Measurements from ENCODE around the gene CUTA. TPM values are rescaled to one million over a fixed set of nuclear protein-coding genes. Genes with fewer than 3 reads are reported as not detected.

Gene CUTA
- polyA plus RNA-seq, 1 of the 3 experiments (the other 2 are of a cell fraction), result 444 TPM

DNA sequence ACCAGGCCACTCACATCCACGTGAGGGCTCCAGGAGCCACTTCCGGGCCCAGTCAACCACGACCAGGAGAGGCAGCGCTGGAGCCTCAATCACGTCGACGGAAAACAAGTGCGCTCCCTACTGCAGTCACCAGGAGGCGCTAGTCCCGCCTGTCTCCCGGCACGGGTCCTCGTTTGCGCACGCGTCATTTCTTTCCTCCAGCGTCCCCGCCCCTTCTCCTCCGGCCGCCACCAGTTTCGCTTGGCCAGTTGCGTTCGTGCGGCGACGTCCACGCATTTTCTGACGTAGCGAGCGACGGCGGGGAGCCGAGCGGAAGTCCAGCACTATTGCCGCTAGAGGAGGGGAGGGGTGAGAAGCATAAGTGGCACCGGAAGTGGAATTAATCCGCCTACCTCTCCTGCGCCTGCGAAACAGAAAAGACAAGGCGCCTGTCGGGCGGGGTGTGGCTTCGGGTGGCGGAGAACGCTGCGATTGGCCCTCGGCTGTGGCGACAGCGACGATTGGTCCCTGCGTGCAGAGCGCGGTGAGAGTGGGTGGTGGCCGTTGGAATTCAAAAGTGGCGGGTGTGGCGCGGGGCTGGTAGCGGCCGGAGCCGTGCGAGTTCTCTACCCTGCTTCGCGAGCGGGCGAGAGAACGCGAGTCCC lies 26.5 kb downstream of the CUTA start, which contains the start of gene KIFC1 (continued):
- TF ChIP-seq EP300 (IDR thresholded peaks at IDR 0.05; ENCODE audit: borderline replicate concordance in 1 of 2, low read depth in 1 of 2, low read length in 1 of 2) (no peak; a peak in 1 of 4 replicates), MEF2A (IDR thresholded peaks at IDR 0.05; ENCODE audit: borderline replicate concordance, low read depth) (no peak), NRF1 (IDR thresholded peaks at IDR 0.05; ENCODE audit: low read depth, low read length) (peak; percentile 78), FOXJ3 (CRISPR knock-in tag; IDR thresholded peaks at IDR 0.05) (0 out of 2 replicates have a peak, but pooled peaks have one; percentile 57), NFIC (IDR thresholded peaks at IDR 0.05; ENCODE audit: borderline replicate concordance) (no peak), RFX5 (IDR thresholded peaks at IDR 0.05; ENCODE audit: low read length) (no peak; the same call in none of the 2 replicates), FOSL2 (IDR thresholded peaks at IDR 0.05; ENCODE audit: borderline replicate concordance, low read depth) (no peak), TEAD4 (IDR thresholded peaks at IDR 0.05; ENCODE audit: borderline replicate concordance, insufficient read depth) (no peak), TCF12 (IDR thresholded peaks at IDR 0.05) (peak; percentile 9; the same call in 1 of the 2 replicates), EZH2phosphoT487 (IDR thresholded peaks at IDR 0.05; ENCODE audit: borderline replicate concordance, low read depth) (no peak), GATA2 (CRISPR knock-in tag; IDR thresholded peaks at IDR 0.05) (no peak), SIN3A (IDR thresholded peaks at IDR 0.05; ENCODE audit: borderline replicate concordance, low read depth, low read length) (peak; percentile 99), RCOR1 (IDR thresholded peaks at IDR 0.05; ENCODE audit: low read length) (peak; percentile 29; the same call in 1 of the 2 replicates), ELF1 (IDR thresholded peaks at IDR 0.05) (peak; percentile 75), RAD21 (IDR thresholded peaks at IDR 0.05; ENCODE audit: low read length) (peak; percentile 67), MXI1 (IDR thresholded peaks at IDR 0.05; ENCODE audit: low read depth, low read length) (peak; percentile 85)
- TF ChIP-seq, protein P1, sequence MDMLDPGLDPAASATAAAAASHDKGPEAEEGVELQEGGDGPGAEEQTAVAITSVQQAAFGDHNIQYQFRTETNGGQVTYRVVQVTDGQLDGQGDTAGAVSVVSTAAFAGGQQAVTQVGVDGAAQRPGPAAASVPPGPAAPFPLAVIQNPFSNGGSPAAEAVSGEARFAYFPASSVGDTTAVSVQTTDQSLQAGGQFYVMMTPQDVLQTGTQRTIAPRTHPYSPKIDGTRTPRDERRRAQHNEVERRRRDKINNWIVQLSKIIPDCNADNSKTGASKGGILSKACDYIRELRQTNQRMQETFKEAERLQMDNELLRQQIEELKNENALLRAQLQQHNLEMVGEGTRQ (IDR thresholded peaks at IDR 0.05; ENCODE audit: borderline replicate concordance, low read depth, low read length), result no peak
- TF ChIP-seq, protein P2, sequence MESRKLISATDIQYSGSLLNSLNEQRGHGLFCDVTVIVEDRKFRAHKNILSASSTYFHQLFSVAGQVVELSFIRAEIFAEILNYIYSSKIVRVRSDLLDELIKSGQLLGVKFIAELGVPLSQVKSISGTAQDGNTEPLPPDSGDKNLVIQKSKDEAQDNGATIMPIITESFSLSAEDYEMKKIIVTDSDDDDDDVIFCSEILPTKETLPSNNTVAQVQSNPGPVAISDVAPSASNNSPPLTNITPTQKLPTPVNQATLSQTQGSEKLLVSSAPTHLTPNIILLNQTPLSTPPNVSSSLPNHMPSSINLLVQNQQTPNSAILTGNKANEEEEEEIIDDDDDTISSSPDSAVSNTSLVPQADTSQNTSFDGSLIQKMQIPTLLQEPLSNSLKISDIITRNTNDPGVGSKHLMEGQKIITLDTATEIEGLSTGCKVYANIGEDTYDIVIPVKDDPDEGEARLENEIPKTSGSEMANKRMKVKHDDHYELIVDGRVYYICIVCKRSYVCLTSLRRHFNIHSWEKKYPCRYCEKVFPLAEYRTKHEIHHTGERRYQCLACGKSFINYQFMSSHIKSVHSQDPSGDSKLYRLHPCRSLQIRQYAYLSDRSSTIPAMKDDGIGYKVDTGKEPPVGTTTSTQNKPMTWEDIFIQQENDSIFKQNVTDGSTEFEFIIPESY (IDR thresholded peaks at IDR 0.05; ENCODE audit: borderline replicate concordance, low read depth), result no peak
- TF ChIP-seq, protein P3, sequence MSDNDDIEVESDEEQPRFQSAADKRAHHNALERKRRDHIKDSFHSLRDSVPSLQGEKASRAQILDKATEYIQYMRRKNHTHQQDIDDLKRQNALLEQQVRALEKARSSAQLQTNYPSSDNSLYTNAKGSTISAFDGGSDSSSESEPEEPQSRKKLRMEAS (IDR thresholded peaks at IDR 0.05; ENCODE audit: low read depth), result peak; percentile 98
- TF ChIP-seq, protein P4, sequence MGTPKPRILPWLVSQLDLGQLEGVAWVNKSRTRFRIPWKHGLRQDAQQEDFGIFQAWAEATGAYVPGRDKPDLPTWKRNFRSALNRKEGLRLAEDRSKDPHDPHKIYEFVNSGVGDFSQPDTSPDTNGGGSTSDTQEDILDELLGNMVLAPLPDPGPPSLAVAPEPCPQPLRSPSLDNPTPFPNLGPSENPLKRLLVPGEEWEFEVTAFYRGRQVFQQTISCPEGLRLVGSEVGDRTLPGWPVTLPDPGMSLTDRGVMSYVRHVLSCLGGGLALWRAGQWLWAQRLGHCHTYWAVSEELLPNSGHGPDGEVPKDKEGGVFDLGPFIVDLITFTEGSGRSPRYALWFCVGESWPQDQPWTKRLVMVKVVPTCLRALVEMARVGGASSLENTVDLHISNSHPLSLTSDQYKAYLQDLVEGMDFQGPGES (IDR thresholded peaks at IDR 0.05; ENCODE audit: low read depth, low read length), result 0 out of 2 replicates have a peak, but pooled peaks have one; percentile 19
- TF ChIP-seq, protein P5, sequence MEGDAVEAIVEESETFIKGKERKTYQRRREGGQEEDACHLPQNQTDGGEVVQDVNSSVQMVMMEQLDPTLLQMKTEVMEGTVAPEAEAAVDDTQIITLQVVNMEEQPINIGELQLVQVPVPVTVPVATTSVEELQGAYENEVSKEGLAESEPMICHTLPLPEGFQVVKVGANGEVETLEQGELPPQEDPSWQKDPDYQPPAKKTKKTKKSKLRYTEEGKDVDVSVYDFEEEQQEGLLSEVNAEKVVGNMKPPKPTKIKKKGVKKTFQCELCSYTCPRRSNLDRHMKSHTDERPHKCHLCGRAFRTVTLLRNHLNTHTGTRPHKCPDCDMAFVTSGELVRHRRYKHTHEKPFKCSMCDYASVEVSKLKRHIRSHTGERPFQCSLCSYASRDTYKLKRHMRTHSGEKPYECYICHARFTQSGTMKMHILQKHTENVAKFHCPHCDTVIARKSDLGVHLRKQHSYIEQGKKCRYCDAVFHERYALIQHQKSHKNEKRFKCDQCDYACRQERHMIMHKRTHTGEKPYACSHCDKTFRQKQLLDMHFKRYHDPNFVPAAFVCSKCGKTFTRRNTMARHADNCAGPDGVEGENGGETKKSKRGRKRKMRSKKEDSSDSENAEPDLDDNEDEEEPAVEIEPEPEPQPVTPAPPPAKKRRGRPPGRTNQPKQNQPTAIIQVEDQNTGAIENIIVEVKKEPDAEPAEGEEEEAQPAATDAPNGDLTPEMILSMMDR (IDR thresholded peaks at IDR 0.05), result peak; percentile 87

All from SK-N-SH (cell line).